ENCODE results near the gene LMBR1L.

LMBR1L gene

DNA sequence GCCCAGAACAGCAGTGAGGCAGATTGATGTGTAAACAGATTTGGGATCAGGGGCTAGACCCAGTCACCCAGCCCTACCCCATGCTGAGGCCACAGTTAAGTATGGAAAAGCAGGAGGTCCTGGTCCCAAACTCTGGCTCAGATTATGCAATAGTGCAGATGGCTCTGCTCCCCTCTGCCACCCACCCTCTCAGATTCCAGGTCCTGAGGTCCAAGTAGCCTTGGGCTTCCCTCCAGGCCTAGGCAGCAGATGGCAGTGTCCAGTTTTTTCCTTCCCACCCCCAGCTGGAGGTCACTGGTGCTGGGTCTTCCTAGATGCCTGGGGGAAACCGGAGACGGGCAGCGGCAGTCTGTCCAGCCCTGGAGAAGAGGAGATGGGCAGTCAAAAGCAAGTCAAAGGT, 13.3 kb downstream of the LMBR1L start:
- TF ChIP-seq GATA2 (IDR thresholded peaks at IDR 0.05; ENCODE audit: low read depth, low read length) (no peak), GATA3 (IDR thresholded peaks at IDR 0.05; ENCODE audit: low read depth, low read length) (no peak)

GRCh38 chr12:49094975-49095365, 15.7 kb downstream of the LMBR1L start:
- no peak for TF ChIP-seq GATA2 (IDR thresholded peaks at IDR 0.05; ENCODE audit: low read depth, low read length)
- TF ChIP-seq GATA3 (IDR thresholded peaks at IDR 0.05; ENCODE audit: low read depth, low read length) = no peak

- TF ChIP-seq GATA3 (IDR thresholded peaks at IDR 0.05; ENCODE audit: low read depth, low read length) = no peak
- TF ChIP-seq GATA2 (IDR thresholded peaks at IDR 0.05; ENCODE audit: low read depth, low read length) = no peak
Measured at GRCh38 chr12:49094160-49094974, 16.3 kb downstream of the LMBR1L start, which contains the start of gene DHH. Gene DHH, minus strand, starts transcription at chr12:49094801. Its CDS starts 289 bp downstream, at chr12:49094512.

DNA sequence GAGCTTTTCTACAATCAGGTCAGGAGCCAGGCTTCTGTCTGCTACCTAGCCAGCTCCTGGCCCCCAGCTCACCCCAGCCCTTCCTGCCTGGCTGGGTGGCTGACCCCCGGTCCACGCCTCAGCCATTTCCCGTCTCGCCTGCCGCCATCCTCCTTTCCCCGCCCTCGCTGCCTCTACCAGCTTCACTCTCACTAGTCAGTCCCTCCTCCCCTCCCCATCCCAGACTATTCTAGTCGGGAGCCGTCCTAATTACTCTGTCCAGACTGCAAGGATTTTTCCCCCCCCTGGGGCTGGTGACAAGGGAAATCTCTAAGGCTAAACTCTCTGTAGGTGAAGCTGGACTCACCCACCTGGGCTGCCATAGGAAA, 16.9 kb downstream of the LMBR1L start:
- TF ChIP-seq GATA3 (IDR thresholded peaks at IDR 0.05; ENCODE audit: low read depth, low read length) (no peak), GATA2 (IDR thresholded peaks at IDR 0.05; ENCODE audit: low read depth, low read length) (no peak)

DNA sequence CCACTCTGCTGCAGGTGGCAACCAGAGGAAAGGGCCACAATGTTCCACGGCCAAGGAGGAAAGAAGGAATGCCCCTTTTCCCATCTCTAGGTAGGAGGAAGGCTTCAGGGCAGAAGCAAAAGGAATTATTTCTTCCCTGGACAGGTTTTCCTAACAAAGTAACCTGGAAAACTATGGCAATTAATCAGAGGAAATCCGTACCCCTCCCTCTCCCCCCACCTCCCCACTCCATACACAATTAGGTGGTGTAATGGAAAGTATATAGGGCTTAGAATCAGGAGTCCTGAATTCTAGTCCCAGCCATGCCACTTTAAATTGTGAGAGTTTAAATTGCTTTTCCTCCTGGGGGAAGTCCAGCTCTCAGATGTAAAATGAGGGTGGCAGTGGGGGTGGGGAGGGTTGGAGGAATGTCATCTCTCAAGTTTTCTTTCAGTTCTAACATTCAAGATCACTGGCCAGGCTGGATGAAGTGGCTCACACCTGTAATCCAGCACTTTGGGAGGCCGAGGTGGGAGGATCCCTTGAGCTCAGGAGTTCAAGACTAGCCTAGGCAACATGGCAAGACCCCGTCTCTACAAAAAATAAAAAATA, 17.7 kb downstream of the LMBR1L start:
- no peak for TF ChIP-seq GATA3 (IDR thresholded peaks at IDR 0.05; ENCODE audit: low read depth, low read length)
- TF ChIP-seq GATA2 (IDR thresholded peaks at IDR 0.05; ENCODE audit: low read depth, low read length) = no peak

DNA sequence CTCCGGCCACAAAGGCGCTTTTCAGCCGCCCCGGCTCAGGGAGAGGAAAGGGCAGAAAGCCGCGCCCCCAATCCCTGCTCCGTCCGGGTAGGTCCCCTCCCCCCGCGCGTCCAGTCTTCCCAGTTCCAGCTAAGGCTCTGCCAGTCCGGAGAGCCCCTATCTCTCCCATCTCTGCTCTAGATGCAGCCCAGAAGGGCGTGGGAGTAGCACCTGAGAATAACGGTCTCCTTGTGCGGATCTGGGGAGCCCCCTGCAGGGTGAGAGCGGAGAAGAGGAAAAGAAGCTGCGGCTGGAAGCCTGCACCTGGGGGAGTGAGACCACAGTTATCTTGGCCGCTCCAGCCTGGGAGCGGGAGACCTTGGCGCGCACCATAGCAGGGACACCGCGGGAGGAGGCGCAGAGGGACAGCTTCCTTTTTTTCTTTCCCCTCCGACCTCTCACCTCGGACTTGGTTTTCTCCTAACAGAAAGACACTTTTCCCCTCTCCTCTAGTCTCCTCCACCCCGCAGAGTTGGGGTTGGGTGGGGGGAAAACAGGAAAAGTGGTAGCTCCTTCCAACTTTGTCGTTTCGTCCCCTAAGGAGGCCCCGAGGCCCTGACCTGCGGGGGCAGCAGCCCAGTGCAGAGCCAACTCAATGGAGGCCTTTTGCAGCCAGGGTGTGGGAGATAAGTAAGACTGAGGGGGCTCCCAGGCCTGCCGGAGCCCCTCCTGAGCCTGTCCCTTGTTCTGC, 18.4 kb downstream of the LMBR1L start:
- TF ChIP-seq GATA2 (IDR thresholded peaks at IDR 0.05; ENCODE audit: low read depth, low read length) (peak; percentile 52), GATA3 (IDR thresholded peaks at IDR 0.05; ENCODE audit: low read depth, low read length) (no peak)

GRCh38 chr12:49091836-49092085, 18.9 kb downstream of the LMBR1L start:
- TF ChIP-seq GATA2 (IDR thresholded peaks at IDR 0.05; ENCODE audit: low read depth, low read length) (no peak), GATA3 (IDR thresholded peaks at IDR 0.05; ENCODE audit: low read depth, low read length) (no peak)

DNA sequence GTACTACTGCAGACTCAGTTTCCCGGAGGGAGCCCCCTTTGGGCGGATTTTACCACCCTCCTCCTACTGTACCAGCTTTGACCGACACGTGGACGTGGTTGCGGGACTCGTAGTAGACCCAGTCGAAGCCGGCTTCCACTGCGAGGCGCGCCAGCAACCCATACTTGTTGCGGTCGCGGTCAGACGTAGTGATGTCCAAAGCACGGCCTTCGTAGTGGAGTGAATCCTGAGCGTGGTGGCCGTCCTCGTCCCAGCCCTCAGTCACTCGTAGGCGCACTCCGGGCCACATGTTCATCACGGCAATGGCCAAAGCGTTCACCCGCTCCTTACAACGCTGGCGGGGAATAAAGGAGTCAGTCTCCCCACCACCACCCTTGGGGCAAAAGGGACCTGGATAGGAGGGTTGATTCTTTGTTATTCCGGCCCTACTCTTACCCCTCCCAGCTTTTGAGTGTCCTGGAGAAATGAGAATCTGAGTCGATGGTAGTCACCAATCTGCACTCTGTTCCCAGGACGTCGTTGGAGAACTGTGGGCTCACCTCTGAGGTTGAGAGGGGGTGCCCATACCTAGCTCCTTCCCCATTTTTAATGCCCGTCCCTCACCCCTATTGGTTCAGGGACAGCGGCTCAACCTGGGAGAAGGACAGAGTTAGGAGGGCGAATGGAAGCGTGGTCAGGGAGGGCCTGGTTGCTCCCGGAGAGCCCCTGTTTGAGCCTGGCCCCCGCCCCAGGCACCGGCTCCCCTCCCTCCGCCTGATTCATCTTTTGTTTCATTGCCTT, 19.4 kb downstream of the LMBR1L start:
- no peak for TF ChIP-seq GATA3 (IDR thresholded peaks at IDR 0.05; ENCODE audit: low read depth, low read length)

- TF ChIP-seq GATA3 (IDR thresholded peaks at IDR 0.05; ENCODE audit: low read depth, low read length) = no peak
- no peak; the same call in 1 of the 2 replicates for TF ChIP-seq GATA2 (IDR thresholded peaks at IDR 0.05; ENCODE audit: low read depth, low read length)
Measured at GRCh38 chr12:49089821-49090773, 20.6 kb downstream of the LMBR1L start.

- no peak for TF ChIP-seq GATA2 (IDR thresholded peaks at IDR 0.05; ENCODE audit: low read depth, low read length)
- TF ChIP-seq GATA3 (IDR thresholded peaks at IDR 0.05; ENCODE audit: low read depth, low read length) = no peak
Measured at GRCh38 chr12:49088932-49089330, 21.7 kb downstream of the LMBR1L start.

DNA sequence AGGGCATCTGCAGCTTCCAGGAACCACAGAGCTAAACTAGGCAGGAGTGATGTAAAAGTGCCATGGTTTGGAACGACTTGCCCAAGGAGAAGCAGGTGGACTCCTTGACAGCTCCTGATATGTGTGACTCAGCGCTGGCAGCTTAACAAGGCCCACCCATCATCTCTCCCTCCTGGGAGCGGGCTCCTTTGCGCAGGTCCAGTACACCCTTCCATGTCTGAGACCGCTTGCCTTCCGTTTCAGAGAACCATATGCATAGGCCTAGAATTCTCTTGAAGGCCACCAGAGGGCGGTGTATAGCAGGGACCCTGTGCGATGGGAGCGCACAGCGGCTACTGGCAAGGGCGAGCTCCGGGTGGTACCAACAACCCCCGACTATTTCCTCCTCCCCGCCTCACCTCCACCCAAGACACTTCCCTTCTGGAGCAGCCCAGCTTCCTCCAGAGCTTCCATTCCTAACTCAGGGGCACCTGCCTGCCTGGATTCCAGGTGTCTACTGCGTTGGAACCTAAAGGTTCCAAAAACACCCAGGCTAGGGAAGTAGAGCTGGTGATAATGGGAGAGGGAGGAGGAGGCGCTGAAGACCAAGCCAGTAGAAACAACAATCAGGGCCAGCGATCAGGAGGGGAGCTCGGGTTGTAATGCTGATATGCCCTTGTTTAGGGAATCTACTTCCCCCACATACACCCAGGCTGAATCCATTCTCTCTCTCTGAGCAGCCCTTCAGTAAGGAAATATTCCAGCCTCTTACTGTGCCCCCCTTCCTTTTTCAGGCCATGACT, 22.3 kb downstream of the LMBR1L start:
- no peak for TF ChIP-seq GATA3 (IDR thresholded peaks at IDR 0.05; ENCODE audit: low read depth, low read length)
- no peak for TF ChIP-seq GATA2 (IDR thresholded peaks at IDR 0.05; ENCODE audit: low read depth, low read length)

DNA sequence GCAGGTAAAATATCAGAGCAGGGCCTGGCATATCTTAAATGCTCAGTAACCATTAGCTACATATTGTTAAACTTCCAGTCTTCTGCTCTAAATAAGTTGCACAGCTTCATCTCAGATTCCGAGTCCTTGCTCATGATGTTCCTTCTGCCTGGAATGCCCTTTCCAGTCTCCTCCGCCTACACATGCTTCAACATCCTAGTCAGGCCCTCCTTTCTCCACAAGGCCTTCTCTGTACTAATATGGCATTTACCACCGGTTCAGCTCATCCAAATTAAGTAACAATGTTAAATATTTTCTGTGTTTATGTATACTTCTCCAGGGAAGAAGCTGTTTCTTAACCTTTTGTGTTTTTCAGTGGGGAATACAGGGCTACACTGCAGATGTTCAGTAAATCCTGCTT, 24.5 kb downstream of the LMBR1L start:
- no peak for TF ChIP-seq GATA2 (IDR thresholded peaks at IDR 0.05; ENCODE audit: low read depth, low read length)
- no peak for TF ChIP-seq GATA3 (IDR thresholded peaks at IDR 0.05; ENCODE audit: low read depth, low read length)
